ENCODE results near the gene B3GALT2. TPM values are rescaled to one million over a fixed set of nuclear protein-coding genes. Genes with fewer than 3 reads are reported as not detected.

The B3GALT2 gene
- total RNA-seq, 1 experiment from 2014 or later = 1.6 TPM

DNA sequence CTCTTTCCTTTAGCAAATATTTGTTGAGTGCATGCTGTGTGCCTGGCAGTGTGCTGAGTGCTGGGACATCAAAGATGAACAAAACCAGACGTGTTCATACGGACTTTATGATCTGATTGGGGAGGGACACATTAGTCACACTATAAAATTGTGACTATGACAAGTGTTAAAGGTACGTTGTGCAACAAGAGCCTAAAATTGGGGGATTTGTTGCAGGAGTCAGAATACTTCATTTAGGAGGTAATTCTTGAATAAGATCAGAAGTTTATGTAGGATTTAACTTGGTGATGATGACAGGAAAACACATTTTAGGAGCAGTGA is 29.6 kb downstream of the B3GALT2 start:
- DNase-seq (ENCODE audit: low read depth in 1 of 2, low spot score in 2 of 2) = no peak
- Histone ChIP-seq H3K36me3 (peaks cover 41% of the 10 kb centered on the region), H3K4me1 (replicated peaks) (no peaks in the 10 kb centered on the region), H3K27ac (no peak overlapping the region), H3K4me3 (no peak overlapping the region), H3K27me3 (replicated peaks) (no peaks in the 10 kb centered on the region), H3K9me3 (replicated peaks) (no peaks in the 10 kb centered on the region)

DNA sequence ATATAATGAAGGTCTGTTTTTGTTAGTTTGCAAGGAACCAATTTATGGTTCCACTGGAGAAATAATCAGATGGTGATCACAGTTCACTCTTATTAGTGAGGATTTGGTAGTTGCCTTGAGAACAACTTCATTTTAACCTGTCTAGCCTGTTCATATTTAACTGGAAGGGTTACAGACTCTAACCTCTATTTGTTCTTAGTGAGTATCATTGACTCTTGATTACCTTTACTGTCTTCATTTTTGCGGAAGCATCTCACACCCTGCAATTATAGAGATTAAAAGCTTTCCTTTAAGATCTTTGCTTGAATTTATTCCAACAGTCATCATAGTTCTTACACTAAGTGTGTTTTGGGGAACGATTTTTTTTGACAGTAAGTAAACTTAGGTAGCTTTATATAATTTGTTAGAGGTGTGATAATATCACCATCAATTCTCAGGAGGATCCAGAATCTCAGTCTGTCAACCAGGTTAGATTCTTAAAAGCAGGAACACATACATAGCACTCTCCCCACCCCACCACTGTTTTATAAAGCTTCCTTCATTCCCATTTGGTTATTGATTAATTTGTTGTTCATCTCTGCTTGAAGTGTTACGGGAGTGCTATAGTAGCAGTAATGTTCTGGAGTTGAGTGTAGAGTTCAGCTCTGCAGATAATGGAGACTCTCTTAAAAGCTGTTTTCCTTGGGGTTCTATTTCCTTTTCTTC is 30.1 kb downstream of the B3GALT2 start:
- Histone ChIP-seq H3K9me3 (replicated peaks) (no peaks in the 10 kb centered on the region), H3K27me3 (replicated peaks) (no peaks in the 10 kb centered on the region), H3K4me1 (replicated peaks) (no peaks in the 10 kb centered on the region), H3K27ac (no peak overlapping the region), H3K36me3 (peaks cover 46% of the 10 kb centered on the region), H3K4me3 (no peak overlapping the region)
- DNase-seq (ENCODE audit: low read depth in 1 of 2, low spot score in 2 of 2) = no peak

DNA sequence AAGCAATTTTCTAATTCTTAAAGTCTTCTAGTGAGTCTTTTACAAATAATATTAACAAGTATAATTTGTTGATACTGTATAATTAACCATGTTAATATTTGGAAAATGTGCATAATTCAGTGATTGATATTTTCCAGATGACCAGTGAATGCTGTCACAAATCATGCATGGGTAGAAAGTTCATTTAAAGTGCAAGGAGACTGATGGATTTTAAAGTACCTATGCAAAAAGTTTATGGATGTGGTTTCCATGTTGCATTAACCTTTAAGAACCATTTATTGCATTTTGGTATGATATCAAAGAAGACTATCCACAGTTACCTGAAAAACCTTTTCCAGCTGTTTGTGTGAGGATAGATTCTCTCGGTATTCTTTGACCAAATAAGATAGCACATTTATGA is 41.4 kb downstream of the B3GALT2 start:
- Histone ChIP-seq H3K27me3 (replicated peaks) (no peaks in the 10 kb centered on the region), H3K4me1 (replicated peaks) (no peaks in the 10 kb centered on the region)

DNA sequence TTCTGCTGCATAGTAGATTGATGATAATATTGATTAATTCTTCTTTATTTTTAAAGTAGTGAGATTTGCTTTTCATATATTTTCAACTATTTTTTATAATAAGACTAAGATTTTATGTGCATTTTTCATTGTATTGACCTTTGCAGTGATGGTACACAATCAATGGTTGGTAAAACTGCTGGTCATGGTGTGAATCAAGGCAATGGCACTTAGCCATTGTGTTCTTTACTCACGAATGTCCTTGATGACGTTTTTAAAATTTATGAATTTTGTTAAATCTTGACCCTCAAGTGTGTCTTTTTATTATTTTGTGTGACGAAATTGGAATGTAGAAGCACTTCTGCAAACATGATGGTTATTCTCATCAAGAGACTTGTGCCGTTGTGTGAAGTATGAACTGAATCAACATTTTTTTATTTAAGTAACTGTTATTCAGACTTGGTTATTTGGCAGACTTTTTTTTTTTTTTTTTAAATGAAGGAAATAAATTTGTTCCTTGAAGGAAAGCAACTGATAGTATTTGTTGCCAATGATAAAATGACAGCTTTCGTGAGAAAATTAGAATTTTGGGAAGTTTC is 42.0 kb downstream of the B3GALT2 start:
- Histone ChIP-seq H3K9me3 (replicated peaks) (no peaks in the 10 kb centered on the region), H3K27ac (no peak overlapping the region), H3K27me3 (replicated peaks) (no peaks in the 10 kb centered on the region), H3K36me3 (peaks cover 62% of the 10 kb centered on the region), H3K4me3 (no peak overlapping the region), H3K4me1 (replicated peaks) (no peaks in the 10 kb centered on the region)
- DNase-seq (ENCODE audit: low read depth in 1 of 2, low spot score in 2 of 2) = no peak

More for the DNA sequence above, 41.4 kb downstream of the B3GALT2 start:
- no peaks in the 10 kb centered on the region for H3K9me3 ChIP-seq (replicated peaks)
- DNase-seq (ENCODE audit: low read depth in 1 of 2, low spot score in 2 of 2) = no peak
- H3K27ac ChIP-seq = no peak overlapping the region
- no peak overlapping the region for H3K4me3 ChIP-seq
- peaks cover 57% of the 10 kb centered on the region for H3K36me3 ChIP-seq

DNA sequence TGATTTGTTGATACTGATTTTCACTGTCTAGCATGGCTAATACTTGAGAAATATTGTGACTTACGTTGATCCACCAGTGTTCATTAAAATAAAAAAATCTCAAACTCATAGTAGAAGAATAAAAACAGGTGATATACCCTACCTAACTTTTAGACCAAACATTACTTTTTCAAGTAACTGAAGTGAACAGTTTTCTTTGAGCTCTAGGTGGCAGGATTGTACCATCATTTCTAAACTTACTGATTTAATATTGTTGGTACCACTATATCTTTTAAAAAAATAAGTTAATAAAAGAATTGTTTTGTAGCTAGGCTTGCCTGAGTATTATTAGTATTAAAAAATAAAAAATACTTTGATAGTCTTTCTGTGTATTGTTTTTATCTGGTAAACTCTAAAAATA is 43.1 kb downstream of the B3GALT2 start:
- Histone ChIP-seq H3K36me3 (peaks cover 58% of the 10 kb centered on the region), H3K27me3 (replicated peaks) (no peaks in the 10 kb centered on the region), H3K27ac (no peak overlapping the region), H3K4me3 (no peak overlapping the region), H3K4me1 (replicated peaks) (no peaks in the 10 kb centered on the region), H3K9me3 (replicated peaks) (no peaks in the 10 kb centered on the region)
- no peak for DNase-seq (ENCODE audit: low read depth in 1 of 2, low spot score in 2 of 2)

DNA sequence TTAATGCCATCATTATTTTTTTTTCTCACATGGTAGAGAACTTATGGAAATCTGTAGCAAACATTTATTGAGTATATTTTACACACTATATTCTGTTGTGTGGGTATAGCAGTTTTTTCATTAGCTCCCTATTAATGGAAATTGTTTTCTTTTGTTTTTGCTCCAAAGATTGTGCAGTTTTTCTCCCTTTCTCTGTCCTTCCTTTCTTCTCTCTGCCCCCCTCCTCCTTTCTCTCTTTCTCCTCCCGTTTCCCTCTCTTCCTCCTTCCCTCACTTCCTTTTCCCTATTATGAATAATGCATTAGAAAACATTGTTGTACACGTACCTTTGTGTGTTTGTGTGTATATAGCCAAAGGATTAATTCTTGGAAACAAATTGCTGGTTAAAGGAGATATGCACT is 44.0 kb downstream of the B3GALT2 start:
- Histone ChIP-seq H3K27ac (no peak overlapping the region), H3K4me1 (replicated peaks) (no peaks in the 10 kb centered on the region), H3K4me3 (no peak overlapping the region), H3K27me3 (replicated peaks) (no peaks in the 10 kb centered on the region), H3K36me3 (peaks cover 60% of the 10 kb centered on the region), H3K9me3 (replicated peaks) (no peaks in the 10 kb centered on the region)
- no peak for DNase-seq (ENCODE audit: low read depth in 1 of 2, low spot score in 2 of 2)

DNA sequence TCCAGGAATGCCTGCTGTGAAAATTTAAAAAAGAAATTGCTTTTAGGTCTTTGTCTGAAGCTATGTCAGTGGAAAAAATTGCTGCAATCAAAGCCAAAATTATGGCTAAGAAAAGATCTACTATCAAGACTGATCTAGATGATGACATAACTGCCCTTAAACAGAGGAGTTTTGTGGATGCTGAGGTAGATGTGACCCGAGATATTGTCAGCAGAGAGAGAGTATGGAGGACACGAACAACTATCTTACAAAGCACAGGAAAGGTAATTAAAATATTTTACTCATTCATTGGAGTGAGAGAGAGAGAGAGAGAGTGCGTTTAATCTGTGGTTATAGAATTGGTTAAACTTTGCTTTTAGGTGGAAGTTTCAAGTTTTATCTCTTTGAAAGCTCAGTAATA is 44.6 kb downstream of the B3GALT2 start:
- Histone ChIP-seq H3K4me3 (no peak overlapping the region), H3K9me3 (replicated peaks) (no peaks in the 10 kb centered on the region), H3K27me3 (replicated peaks) (no peaks in the 10 kb centered on the region), H3K27ac (no peak overlapping the region), H3K4me1 (replicated peaks) (no peaks in the 10 kb centered on the region), H3K36me3 (peaks cover 62% of the 10 kb centered on the region)
- DNase-seq (ENCODE audit: low read depth in 1 of 2, low spot score in 2 of 2) = no peak

DNA sequence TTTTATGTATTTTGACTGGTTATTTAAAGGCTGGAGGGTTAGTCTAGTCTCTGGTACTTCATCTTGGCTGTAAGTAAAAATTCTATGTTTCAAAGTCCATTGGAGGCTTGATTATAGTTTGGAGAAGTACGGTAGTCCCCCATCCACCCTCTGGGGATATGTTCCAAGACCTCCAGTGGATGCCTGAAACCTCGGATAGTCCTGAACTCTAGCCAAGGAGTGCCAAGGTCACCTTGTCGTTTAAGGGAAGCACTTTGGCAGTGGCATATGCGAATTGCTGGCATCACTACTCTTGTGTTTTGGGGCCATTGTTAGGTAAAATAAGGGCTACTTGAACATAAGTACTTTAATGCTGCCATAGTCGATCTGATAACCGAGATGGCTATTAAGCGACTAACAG is 46.2 kb downstream of the B3GALT2 start:
- Histone ChIP-seq H3K36me3 (peaks cover 73% of the 10 kb centered on the region), H3K4me1 (replicated peaks) (no peaks in the 10 kb centered on the region), H3K9me3 (replicated peaks) (no peaks in the 10 kb centered on the region), H3K4me3 (no peak overlapping the region), H3K27ac (no peak overlapping the region), H3K27me3 (replicated peaks) (no peaks in the 10 kb centered on the region)
- DNase-seq (ENCODE audit: low read depth in 1 of 2, low spot score in 2 of 2) = no peak

DNA sequence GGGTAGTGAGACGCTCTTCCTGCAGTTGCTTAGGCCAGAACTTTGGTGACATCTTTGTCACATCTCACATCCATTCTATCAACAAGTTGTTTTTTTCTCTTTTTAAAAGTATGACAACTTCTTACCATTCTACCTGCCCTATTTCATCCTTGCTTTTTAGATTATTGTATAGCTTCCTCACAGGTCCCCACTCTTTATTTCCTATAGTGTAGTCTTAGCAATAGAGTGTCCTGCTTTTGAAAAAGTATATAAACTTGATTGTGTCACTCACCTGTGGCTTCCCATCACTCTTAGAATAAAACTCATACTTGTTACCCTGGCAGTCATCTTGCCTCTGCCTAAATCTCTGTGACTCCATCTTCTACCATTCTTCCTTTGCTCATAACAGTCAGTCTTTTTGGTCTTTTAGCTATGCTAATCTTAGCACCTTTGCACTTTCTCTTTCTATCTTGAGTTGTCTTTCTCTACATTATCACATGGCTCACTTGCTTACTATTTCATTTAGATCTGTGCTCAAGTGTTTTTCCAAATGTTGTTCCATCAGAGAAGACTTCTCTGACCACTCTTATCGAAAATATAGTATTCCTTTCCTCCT is 55.0 kb downstream of the B3GALT2 start:
- Histone ChIP-seq H3K36me3 (peaks cover 59% of the 10 kb centered on the region), H3K27me3 (replicated peaks) (no peaks in the 10 kb centered on the region), H3K4me3 (no peak overlapping the region), H3K9me3 (replicated peaks) (no peaks in the 10 kb centered on the region), H3K27ac (no peak overlapping the region), H3K4me1 (replicated peaks) (no peaks in the 10 kb centered on the region)
- no peak for DNase-seq (ENCODE audit: low read depth in 1 of 2, low spot score in 2 of 2)

Other genes with a start within 250 kb of the B3GALT2 start
- 33.4 and 57.5 TPM in 2 replicates for gene UCHL5, start 127.3 kb downstream of the B3GALT2 start, total RNA-seq (2014; rRNA removed; shearing (Covaris generic))
- 90.0 and 97.2 TPM in 2 replicates for gene RO60, start 127.0 kb downstream of the B3GALT2 start, total RNA-seq (2014; rRNA removed; shearing (Covaris generic))
- gene GLRX2, start 81.2 kb downstream of the B3GALT2 start, total RNA-seq (2014; rRNA removed; shearing (Covaris generic)) = 35.6 and 41.9 TPM in 2 replicates
- gene CDC73, start 64.6 kb downstream of the B3GALT2 start, total RNA-seq (2014; rRNA removed; shearing (Covaris generic)) = 25.0 and 26.3 TPM in 2 replicates